Fibroblast of upper back skin (primary cell): ENCODE results near the gene CD93.

Experiments used
- DNase-seq: peaks from one replicate; pipeline ENCODE4 v3.0.0-alpha.2; 2013

The CD93 gene

GRCh38 chr20:23083553-23084220 is 2.4 kb downstream of the CD93 start:
- DNase-seq = no peak

GRCh38 chr20:23082846-23083552 is 3.1 kb downstream of the CD93 start:
- no peak for DNase-seq

DNA sequence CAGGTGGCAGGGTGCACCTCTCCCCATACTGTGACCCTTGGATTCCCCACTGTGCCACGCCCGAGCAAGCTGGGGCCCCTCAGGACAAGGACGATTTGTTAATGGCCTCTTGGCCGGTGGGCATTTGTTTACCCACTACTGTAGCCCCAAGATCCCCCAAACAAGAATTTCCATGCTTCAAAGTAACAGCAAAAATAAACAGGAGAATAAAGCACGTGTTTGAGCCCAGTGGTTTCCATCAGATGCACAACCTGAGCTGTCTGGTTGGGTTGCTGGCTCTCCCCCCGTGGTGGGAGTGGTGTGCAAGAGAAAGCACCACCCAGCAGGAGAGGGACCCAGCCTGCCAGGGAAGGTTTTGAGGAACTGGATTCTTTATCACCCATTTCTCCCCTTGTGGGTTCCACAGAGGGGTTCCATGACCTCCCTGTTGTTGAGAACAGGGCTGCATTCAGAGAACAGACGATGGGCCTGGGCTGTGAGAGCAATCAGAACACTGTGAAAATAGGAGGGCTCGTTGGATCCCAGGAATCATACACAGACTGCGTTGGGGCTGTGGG is 4.8 kb downstream of the CD93 start:
- no peak for DNase-seq

DNA sequence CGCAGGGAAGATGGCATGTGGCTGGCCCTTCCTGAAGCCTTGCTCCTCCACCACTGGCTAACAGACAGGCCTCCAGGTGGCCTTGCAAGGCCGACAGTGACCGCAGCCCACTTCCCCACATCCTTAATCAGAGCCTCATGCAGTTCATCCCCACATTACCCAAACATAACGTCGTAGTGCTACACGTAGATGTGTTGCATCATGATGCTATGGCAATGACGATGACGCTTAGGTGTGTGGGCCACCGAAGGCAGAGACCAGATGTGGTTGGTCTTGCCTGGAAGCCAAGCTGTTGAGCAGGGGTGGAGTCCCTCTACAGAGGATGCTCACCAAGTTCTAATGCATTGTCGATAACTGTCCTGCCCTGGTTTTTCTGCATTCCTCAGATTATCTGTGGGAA is 5.6 kb downstream of the CD93 start:
- no peak for DNase-seq

- no peak for DNase-seq
These were observed 6.2 kb downstream of the CD93 start for GRCh38 chr20:23079926-23080325.

GRCh38 chr20:23079016-23079351 is 7.1 kb downstream of the CD93 start:
- DNase-seq = no peak

DNA sequence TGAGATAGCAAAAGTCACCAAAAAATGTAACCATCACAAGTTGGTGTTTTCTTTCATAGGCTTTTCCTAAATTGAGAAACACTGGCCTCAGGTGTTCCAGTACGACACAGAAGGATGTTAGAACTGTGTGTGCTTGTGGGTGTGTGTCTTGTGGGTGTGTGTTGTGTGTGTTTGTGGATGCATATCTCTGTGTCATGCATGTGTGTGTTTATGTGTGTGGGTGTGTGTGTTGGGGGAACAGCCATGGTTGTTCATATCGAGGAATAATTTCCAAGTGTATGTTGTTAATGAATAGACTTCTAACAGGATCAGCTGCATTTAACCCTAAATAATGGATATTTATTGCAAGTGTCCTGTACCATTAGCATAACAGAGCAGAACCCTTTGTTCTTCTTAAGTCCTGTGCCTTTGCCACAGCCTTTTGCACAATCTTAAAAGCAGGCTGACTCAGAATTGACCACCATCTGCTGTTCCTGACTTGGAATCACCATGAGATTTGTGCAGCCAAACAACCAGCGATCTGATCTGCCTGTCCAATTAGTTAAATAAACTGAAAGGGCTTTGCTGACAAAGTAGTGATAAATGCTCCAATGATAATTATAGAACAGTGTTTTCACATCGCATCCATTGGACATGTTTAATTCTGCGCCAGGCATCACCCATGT is 7.6 kb downstream of the CD93 start:
- no peak for DNase-seq

GRCh38 chr20:23077277-23077676 is 8.8 kb downstream of the CD93 start:
- no peak for DNase-seq

DNA sequence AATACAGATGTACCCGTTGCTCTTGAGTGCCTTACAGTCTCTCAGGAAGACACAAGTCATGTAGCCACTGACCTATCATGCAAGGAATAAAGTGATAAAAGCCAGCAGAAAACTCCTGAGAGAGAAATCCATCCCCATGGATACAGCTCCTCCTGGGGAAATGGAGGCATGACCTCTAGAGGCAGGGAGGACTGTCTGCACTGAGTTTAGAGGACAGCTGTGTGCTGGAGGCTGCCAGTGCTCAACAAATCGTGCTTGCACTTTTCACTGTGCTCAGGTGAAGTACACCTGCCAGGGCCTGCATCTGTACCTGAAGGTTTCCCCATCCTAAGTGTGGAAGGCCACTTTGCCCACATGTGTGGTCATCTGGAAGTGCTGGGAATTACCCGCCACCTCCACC is 12.1 kb downstream of the CD93 start:
- no peak for DNase-seq

DNA sequence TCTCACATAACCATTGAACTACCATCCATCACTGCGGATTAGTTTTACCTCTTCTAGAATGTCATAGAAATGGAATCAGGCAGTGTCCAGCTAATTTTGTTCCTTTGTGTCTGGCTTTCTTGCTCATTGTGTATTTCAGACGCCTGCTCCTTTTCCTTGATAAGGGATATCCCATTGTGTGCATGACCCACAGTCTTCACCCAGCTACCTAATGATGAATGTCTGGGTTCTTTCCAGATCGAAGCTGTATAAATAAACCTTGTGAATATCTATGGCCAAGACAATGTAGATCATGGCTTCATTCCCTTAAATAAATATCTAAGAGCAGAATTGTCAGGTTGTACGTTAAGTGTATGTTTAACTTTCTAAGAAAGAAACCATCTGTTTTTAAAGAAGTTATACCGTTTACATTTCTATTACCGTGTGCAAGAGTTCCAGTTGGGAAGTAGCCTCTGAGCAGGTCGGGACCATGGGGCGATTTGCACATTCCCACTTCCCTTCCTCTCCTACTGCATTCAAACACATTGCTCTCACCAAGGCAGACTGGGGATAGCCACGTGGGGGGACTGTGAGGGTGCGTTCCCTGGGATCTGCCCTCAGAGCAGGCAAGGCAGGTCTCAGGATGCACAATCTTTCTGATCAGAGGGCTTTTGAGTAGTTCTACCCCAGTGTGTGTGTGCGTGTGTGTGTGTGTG is 13.1 kb downstream of the CD93 start:
- DNase-seq = no peak

DNA sequence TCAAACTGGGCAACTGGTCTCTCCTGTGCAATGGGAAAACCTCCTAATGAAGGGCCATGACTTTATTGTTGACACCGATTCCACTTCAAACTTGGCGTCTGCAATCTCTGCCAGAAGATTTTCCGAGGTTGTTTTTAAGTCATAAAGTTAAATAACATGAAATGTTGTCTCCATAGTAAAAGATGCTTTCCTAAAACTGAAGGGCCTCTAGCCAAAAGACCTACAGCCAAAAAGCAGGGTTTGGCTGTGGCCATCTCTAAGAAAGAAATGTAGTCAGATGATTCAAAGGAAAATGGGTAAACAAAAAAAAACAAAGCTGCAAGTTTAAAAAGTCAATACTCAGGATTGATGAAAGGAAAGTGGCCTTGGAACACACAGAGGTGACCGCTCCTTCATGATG is 14.1 kb downstream of the CD93 start:
- no peak for DNase-seq

DNA sequence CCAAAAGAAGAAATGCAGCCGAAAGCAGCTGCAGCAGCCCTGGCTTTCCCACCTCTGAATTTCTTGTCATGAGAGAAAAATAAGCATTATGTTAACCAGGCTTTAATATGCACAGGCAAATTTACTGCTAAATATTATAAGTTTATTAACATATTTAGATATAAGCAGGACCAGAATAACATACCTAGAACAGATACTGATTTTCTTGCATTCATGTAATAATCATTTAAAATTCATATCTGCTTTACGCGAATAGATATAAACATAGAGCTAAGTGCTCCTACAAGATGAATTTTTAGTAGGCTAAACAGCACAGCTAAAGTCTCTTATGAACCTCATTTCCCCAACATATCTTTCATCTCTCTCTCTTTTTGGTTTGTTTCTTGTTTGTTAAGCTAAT is 14.7 kb downstream of the CD93 start:
- no peak for DNase-seq

DNA sequence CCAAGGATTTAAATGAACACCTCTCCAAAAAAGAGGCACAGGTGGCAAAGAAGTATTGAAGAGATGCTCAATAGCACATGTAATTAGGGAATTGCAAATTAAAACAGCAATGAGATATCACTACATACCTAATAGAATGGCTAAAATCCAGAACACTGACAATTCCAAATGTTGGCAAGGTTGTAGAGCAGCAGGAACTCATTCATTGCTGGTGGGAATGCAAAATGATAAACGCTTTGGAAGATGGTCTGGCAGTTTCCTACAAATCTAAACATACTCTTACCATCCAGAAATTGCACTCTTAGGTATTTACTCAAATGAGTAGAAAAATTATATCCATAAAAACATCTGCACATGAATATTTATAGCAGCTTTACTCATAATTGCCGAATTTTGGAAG is 17.0 kb downstream of the CD93 start:
- no peak for DNase-seq

DNA sequence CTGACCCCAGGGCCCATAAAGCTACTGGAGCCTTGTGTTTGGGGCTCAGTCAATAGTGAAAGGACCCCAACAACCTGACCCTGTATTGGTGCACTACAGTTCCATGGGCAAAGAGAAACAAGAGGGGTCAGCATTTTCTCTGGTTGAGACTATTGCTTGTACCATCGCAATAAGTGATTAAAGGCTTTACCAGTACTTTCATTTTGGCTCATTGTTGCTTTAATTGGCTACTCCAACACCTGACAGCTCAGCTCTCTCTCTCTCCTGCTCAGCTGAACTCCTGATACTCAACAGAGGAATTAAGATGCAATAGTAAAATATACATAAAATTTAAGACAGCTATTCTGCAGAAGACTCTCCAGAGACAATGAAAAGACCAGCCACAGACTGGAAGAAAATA is 17.8 kb downstream of the CD93 start:
- DNase-seq = no peak

GRCh38 chr20:23066772-23067171 is 19.4 kb downstream of the CD93 start:
- no peak for DNase-seq

DNA sequence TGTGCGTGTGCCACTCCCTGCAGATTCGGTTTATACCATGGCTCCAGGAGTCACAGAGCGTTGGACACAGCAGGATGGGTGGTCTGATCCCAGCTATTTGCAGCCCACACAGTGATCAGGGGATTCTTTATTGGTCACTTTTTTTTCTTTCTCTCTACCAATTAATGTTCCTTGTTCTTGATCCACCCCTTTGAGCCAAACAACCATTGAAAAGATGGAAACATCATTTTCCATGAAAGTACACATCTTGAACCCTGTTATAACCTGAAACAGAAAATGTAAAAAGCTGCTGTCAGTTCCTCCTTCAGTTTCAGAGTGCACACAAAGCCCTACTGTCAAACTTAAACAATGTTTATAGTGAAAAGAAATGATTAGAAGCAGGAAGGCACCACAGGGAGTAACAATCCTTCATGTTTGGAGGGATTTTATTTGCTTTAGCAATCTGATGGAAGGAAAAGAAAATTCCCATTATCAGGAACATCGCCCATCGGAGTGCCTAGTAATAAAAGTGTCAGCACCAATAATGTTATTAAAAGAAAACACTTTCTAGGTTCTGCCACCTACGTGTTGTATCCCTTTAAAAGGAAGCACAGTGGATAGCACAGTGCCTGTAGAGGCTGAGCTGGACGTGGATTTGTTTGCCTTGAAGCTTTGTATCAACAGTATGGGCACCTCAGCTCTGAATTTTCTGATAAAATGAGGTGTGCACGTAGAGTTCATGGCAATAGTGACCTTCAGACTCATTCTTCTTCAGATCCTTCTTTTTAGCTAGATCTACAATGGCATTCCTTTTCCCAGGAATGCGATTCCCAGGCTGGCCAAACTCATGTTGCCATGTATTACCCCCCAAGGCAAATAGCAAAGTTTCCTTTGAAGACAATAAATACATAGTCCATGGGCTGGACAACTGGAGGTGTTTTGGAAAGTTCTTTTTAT is 20.6 kb downstream of the CD93 start:
- no peak for DNase-seq

- DNase-seq = no peak
These were observed 22.5 kb downstream of the CD93 start for GRCh38 chr20:23063581-23063980.

GRCh38 chr20:23063168-23063567 is 23.0 kb downstream of the CD93 start:
- DNase-seq = no peak

GRCh38 chr20:23062632-23063031 is 23.5 kb downstream of the CD93 start:
- DNase-seq = no peak

- DNase-seq = peak; percentile 82
These were observed 24.2 kb downstream of the CD93 start for GRCh38 chr20:23061734-23062561.

GRCh38 chr20:23061262-23061661 is 24.9 kb downstream of the CD93 start:
- no peak for DNase-seq
